ENCODE data around the gene SYCP2. TPM values are rescaled to one million over a fixed set of nuclear protein-coding genes. Genes with fewer than 3 reads are reported as not detected.

The SYCP2 gene
- total and polyA plus RNA-seq, 2 of the 8 experiments (the other 6 are each of a cell fraction or from before 2014, with no cell fraction given): 0.02 to 0.50 TPM

GRCh38 chr20:59948828-59949720 is 15.6 kb upstream of the SYCP2 start:
- peaks cover 0 to 2% (median 0%) of the 10 kb centered on the region in 4 experiments; a peak in 1 of 7 replicates for H3K4me1 ChIP-seq (replicated peaks in 1 of 4; ENCODE audit: control insufficient read depth in 3 of 4, insufficient read depth in 4 of 4, low read length in 3 of 4)
- no peak overlapping the region for H2BK15ac ChIP-seq (ENCODE audit: low read length)
- no peak for DNase-seq (ENCODE audit: low read depth in 1 of 2, low spot score in 2 of 2)
- 74% methylated on average over 7 of the region's 7 CpGs; no CpG with 5 or more reads in 1 of the 2 experiments for WGBS, 2 experiments (ENCODE audit: extremely low coverage in 1 of 2, insufficient coverage in 1 of 2, insufficient read length in 1 of 2, insufficient replicate concordance in 2 of 2, low coverage in 1 of 2, low lambda C conversion rate in 2 of 2, missing lambda C conversion rate in 1 of 2)
- H4K20me1 ChIP-seq (replicated peaks in 1 of 2; ENCODE audit: control insufficient read depth in 1 of 2, insufficient read depth in 2 of 2, low read length in 2 of 2): peaks cover 0 to 2% of the 10 kb centered on the region in 2 experiments
- no peak overlapping the region for H2BK5ac ChIP-seq (ENCODE audit: low read depth, low read length)
- no peak overlapping the region for H3K27ac ChIP-seq (ENCODE audit: low read depth, low read length)
- no peaks in the 10 kb centered on the region for H3K27me3 ChIP-seq (replicated peaks in 1 of 4; ENCODE audit: control insufficient read depth in 3 of 4, extremely low read depth in 1 of 4, insufficient read depth in 3 of 4, low read length in 3 of 4)
- no peak overlapping the region for H3K4ac ChIP-seq (replicated peaks; ENCODE audit: insufficient read length, low read depth, low read length)
- no peak for TF ChIP-seq BCL11A (IDR thresholded peaks at IDR 0.05; ENCODE audit: low read depth in 2 of 2, low read length in 2 of 2)
- peak; percentile 68 to 71 for TF ChIP-seq RAD21 (IDR thresholded peaks at IDR 0.05 in 1 of 2, conservative IDR thresholded peaks at IDR 0.05 in 1 of 2; ENCODE audit: low read depth in 2 of 2, low read length in 2 of 2)
- TF ChIP-seq CBX8 (IDR thresholded peaks at IDR 0.05; ENCODE audit: borderline replicate concordance, low read depth, low read length): no peak
- no peak for TF ChIP-seq BRCA1 (IDR thresholded peaks at IDR 0.05; ENCODE audit: low read depth, low read length)
- peak in 2 of 3 experiments; percentile 35 to 42; a peak in 2 of 4 replicates for TF ChIP-seq CTCF (IDR thresholded peaks at IDR 0.05; ENCODE audit: control extremely low read depth in 1 of 3, insufficient read depth in 1 of 3, low read depth in 1 of 3, low read length in 3 of 3)
- no peak overlapping the region for H4K91ac ChIP-seq (replicated peaks; ENCODE audit: insufficient read length, low read length)
- H3K79me2 ChIP-seq (ENCODE audit: control insufficient read depth in 1 of 2, insufficient read depth in 2 of 2, low read length in 2 of 2): 0 out of 4 replicates have a peak, but pooled peaks cover 0 to 3% of the 10 kb centered on the region in 2 experiments
- no peak overlapping the region for H2BK120ac ChIP-seq (replicated peaks; ENCODE audit: low read depth, low read length)
- H3K9ac ChIP-seq (replicated peaks in 1 of 4; ENCODE audit: extremely low read depth in 1 of 4, low read depth in 3 of 4, low read length in 3 of 4): no peak overlapping the region; a peak in 1 of 7 replicates
- no peak overlapping the region for H2BK12ac ChIP-seq (ENCODE audit: low read depth, low read length)
- peaks cover 0 to 7% (median 1%) of the 10 kb centered on the region in 4 experiments; a peak in 3 of 8 replicates for H3K36me3 ChIP-seq (ENCODE audit: control insufficient read depth in 2 of 4, insufficient read depth in 4 of 4, low read length in 3 of 4)
- no peak overlapping the region for H3K18ac ChIP-seq (ENCODE audit: extremely low read depth, low read length)
- no peak overlapping the region for H4K5ac ChIP-seq (ENCODE audit: insufficient read length, low read depth, low read length)
- H3K23me2 ChIP-seq (ENCODE audit: low read depth, low read length): no peaks in the 10 kb centered on the region
- no peak overlapping the region for H4K8ac ChIP-seq (ENCODE audit: extremely low read depth, insufficient read depth, low read length)
- POLR2A ChIA-PET (ENCODE audit: partially characterized antibody): interaction anchor here (0.7 to 1.4 kb wide), 3 partner anchors 9 to 434 kb away, joined by 3 read pairs; partner anchors contain the start of genes FAM217B and PPP1R3D
- H2BK20ac ChIP-seq (ENCODE audit: low read length): no peak overlapping the region
- H3K14ac ChIP-seq (ENCODE audit: insufficient read length): no peak overlapping the region
- H3K9me3 ChIP-seq (ENCODE audit: insufficient read depth in 2 of 2, low read depth in 1 of 2, low read length in 1 of 2): no peaks in the 10 kb centered on the region
- no peak overlapping the region for H3K23ac ChIP-seq (ENCODE audit: insufficient read length)
- no peak overlapping the region for H2AFZ ChIP-seq (ENCODE audit: low read length)
- H3K4me3 ChIP-seq (ENCODE audit: extremely low read depth in 1 of 4, insufficient read depth in 2 of 4, low read depth in 3 of 4, low read length in 4 of 4): no peak overlapping the region
- FAIRE-seq: no peak
- CTCF ChIA-PET (ENCODE audit: partially characterized antibody): interaction anchor here (0.6 to 2.5 kb wide), 15 partner anchors 9 to 516 kb away, joined by 3 to 14 read pairs (median 5); partner anchors contain the start of genes CDH26, FAM217B and PPP1R3D
- H3K56ac ChIP-seq (replicated peaks; ENCODE audit: insufficient read length, low read depth, low read length): no peak overlapping the region
- H3K79me1 ChIP-seq (ENCODE audit: low read depth, low read length): no peaks in the 10 kb centered on the region
- no peak overlapping the region for H2AK5ac ChIP-seq (ENCODE audit: low read depth, low read length)
- no peak overlapping the region for H3K4me2 ChIP-seq (ENCODE audit: insufficient read depth in 1 of 2, low read depth in 2 of 2, low read length in 2 of 2)

Measured in H1 (cell line).